Psoas muscle (tissue), 8 donors: Measurements from ENCODE around the gene JAML. TPM values are rescaled to one million over a fixed set of nuclear protein-coding genes. Genes with fewer than 3 reads are reported as not detected.
A peak's percentile ranks its signal among the peaks of the same experiment; 100 is the strongest.

ENCODE experiments used
- ATAC-seq, 4 donors: fragments of 200-7000 bp; cut with Tn5 transposase; one replicate each; pipeline ENCODE4 v1.9.1; 2020; ENCODE audit warnings: moderate library complexity in 3 of 4, mild to moderate bottlenecking in 2 of 4
- DNase-seq, 2 donors: peaks; one replicate each; pipeline ENCODE4 v3.0.0-alpha.2; 2020
- H3K27ac ChIP-seq: fragments of 200-600 bp; one replicate; pipeline ENCODE4 v1.8.0; 2022
- H3K27me3 ChIP-seq, 3 donors: fragments of 200-600 bp in 1 of 3; one replicate each; pipeline versions ENCODE4 v1.6.1 to v1.8.0; 2013 to 2022; ENCODE audit warnings: low read length in 2 of 3, mild to moderate bottlenecking in 2 of 3, moderate library complexity in 1 of 3; ENCODE audit not compliant: insufficient read depth in 3 of 3
- H3K36me3 ChIP-seq, 2 donors: fragments of 200-600 bp in 1 of 2; one replicate each; pipeline versions ENCODE4 v1.6.1 to v1.8.0; 2013 to 2022; ENCODE audit warnings: low read depth in 1 of 2, mild to moderate bottlenecking in 1 of 2, moderate library complexity in 1 of 2; ENCODE audit not compliant: insufficient read depth in 1 of 2
- H3K4me1 ChIP-seq: fragments of 200-600 bp; one replicate; pipeline ENCODE4 v1.8.0; 2022
- H3K4me3 ChIP-seq: fragments of 200-600 bp; one replicate; pipeline ENCODE4 v1.8.0; 2022; ENCODE audit warnings: mild to moderate bottlenecking
- H3K9me3 ChIP-seq: fragments of 200-600 bp; one replicate; pipeline ENCODE4 v1.8.0; 2022
- WGBS, 3 donors: extraction: QIAGEN DNeasy Blood & Tissue Kit; methylation state at CpG; one replicate each; pipeline versions ENCODE4 v1.1.6 to v1.1.7; 2013; 5-methylcytosine and 5-hydroxymethylcytosine counted together
- intact Hi-C, 2 donors: fragments of 100-400 bp; cut with DNase I; formaldehyde crosslinking; loops; one replicate each; pipeline versions ENCODE4 v1.11.0 to v1.14.2; 2022
- polyA plus RNA-seq, 3 donors: library from polyadenylated mRNA; stranded (reverse); fragments of 200-250 nt; gene quantifications; one replicate each; pipeline ENCODE4 v1.2.3, GENCODE V29; 2013
- total RNA-seq, 4 donors: library from RNA; stranded (reverse); fragmentation: NEBNext Ultra II Directional in 2 of 4; extraction: Animal tissue kit (Norgen Biotek cat#: 25700) in 2 of 4; gene quantifications; one replicate each; pipeline versions ENCODE4 v1.2.1 to v1.2.4, GENCODE V29; 2021 to 2023
- TF ChIP-seq, protein P1 (sequence below): fragments of 200-600 bp; IDR thresholded peaks from one replicate; pipeline ENCODE4 v1.8.0; 2022; ENCODE audit warnings: antibody characterized with exemption
- donor health status: healthy with polysubstance abuse.
- donor health status: DM: no; HTN: no; CAD: no; lungs with moderate emphysema.
- donor health status: Bipolar disorder and iron deficiency.
- donor health status: healthy.
- donor health status: DM: yes; HTN: yes; CAD: no.
- donor health status: DM: no; HTN: no; CAD: no.
- donor health status: DM: no; HTN: no; CAD: no.
- donor health status: DM: yes; HTN: yes; CAD: no.

The JAML gene
- total and polyA plus RNA-seq, 7 donors: 0.21 to 1.8 (median 0.48) TPM

DNA sequence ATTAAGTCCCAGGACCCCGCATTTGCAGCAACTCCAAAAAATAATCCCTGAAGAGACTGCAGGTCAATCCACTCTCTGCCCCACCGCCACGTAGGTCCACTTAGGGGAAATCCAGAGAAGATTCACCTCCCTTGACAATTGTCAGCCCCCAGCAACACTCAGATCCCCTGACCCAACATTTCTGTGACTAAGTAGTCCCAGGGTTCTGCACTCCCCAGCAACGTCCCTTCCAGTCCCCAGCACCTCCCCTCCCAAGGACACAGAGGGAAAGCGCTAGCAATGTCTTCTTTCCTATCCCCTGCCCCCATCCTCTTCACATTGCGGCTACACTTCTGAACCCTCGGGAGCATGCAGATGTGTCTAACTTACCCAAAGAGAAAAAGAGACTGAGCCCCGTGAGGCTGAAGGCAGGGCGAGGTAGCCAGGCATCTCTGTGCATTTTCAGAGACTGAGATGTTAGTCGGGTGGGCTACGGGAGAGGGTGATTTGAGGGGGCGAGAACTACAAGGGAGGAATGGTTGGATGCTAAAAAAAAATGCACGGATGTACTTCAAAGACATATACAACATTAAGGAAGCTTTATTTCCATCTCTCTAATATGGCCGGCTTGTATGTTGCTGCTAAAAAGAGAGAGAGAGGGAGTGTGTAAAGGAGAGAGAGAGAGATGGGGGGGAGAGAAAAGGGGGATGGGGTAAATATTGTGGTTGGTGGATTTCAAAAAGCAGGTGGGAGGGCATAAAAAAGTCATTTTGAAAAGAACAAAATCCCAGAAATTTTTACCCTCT is 48.6 kb downstream of the JAML start, which contains the start of gene SCN2B:
TSS of gene SCN2B (minus strand) at position 647 of the 785 bp plus-strand sequence. CDS start at position 439, 208 bp downstream.
- no peaks in the 10 kb centered on the region for H3K27me3 ChIP-seq
- peaks cover 19% of the 10 kb centered on the region for H3K4me1 ChIP-seq
- no peaks in the 10 kb centered on the region for H3K9me3 ChIP-seq
- ATAC-seq: peak in 2 of 4 donors; percentile 46 to 64
- DNase-seq: no peak
- H3K27ac ChIP-seq: peak within 1 kb of the TSS; percentile 73
- WGBS, 3 donors: 13 to 23% (median 22%) methylated on average over 14 of the region's 14 CpGs
- no peaks in the 10 kb centered on the region for H3K36me3 ChIP-seq
- TF ChIP-seq, protein P1, sequence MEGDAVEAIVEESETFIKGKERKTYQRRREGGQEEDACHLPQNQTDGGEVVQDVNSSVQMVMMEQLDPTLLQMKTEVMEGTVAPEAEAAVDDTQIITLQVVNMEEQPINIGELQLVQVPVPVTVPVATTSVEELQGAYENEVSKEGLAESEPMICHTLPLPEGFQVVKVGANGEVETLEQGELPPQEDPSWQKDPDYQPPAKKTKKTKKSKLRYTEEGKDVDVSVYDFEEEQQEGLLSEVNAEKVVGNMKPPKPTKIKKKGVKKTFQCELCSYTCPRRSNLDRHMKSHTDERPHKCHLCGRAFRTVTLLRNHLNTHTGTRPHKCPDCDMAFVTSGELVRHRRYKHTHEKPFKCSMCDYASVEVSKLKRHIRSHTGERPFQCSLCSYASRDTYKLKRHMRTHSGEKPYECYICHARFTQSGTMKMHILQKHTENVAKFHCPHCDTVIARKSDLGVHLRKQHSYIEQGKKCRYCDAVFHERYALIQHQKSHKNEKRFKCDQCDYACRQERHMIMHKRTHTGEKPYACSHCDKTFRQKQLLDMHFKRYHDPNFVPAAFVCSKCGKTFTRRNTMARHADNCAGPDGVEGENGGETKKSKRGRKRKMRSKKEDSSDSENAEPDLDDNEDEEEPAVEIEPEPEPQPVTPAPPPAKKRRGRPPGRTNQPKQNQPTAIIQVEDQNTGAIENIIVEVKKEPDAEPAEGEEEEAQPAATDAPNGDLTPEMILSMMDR: no peak
- intact Hi-C loops: no loop called here
- peak within 1 kb of the TSS; percentile 60 for H3K4me3 ChIP-seq

GRCh38 chr11:118175031-118175992 is 49.5 kb downstream of the JAML start:
- Histone ChIP-seq H3K27me3 (no peaks in the 10 kb centered on the region), H3K36me3 (no peaks in the 10 kb centered on the region), H3K4me3 (peak overlapping the region; percentile 60), H3K27ac (peak overlapping the region; percentile 73), H3K4me1 (peaks cover 16% of the 10 kb centered on the region), H3K9me3 (no peaks in the 10 kb centered on the region)
- 32 to 41% (median 35%) methylated on average over 13 of the region's 13 CpGs for WGBS, 3 donors
- intact Hi-C loops: no loop called here
- TF ChIP-seq, protein P1: no peak
- no peak for DNase-seq
- peak; percentile 67 to 84 (median 75) for ATAC-seq

DNA sequence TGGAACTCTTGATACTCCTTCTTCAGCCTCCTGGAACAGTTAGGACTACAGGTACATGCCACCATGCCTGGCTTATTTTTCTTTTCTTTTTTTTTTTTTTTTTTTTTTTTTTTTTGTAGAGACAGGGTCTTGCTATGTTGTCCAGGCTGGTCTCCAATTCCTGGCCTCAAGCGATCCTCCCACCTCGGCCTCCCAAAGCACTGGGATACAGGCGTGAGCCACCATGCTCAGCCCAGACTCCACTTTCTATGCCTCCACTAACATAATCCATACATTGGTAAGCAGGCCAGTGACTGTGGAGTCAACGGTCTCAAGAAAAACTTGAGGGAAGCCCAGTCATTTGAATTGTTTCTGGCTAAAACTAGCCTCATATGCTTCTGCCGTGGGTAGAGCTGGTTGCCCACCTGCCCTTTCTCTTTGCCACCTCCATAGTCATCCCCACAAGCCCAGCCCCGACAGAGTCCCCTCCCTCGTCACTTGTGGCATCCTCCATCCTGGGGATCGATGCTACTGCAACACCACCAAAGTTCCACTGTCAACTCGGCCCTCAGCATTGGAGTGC is 50.7 kb downstream of the JAML start:
- Histone ChIP-seq H3K27me3 (no peaks in the 10 kb centered on the region), H3K4me3 (no peak overlapping the region), H3K36me3 (no peaks in the 10 kb centered on the region), H3K9me3 (no peaks in the 10 kb centered on the region), H3K4me1 (peaks cover 12% of the 10 kb centered on the region), H3K27ac (peak overlapping the region; percentile 73)
- intact Hi-C loops: no loop called here
- TF ChIP-seq, protein P1: no peak
- DNase-seq (no peak), ATAC-seq (no peak)
- 86 to 88% (median 87%) methylated on average over 9 of the region's 9 CpGs for WGBS, 3 donors

- TF ChIP-seq, protein P1: no peak
- no peaks in the 10 kb centered on the region for H3K9me3 ChIP-seq
- no peak overlapping the region for H3K27ac ChIP-seq
- 75 to 81% (median 78%) methylated on average over 9 of the region's 9 CpGs for WGBS, 3 donors
- ATAC-seq (no peak), DNase-seq (no peak)
- H3K4me1 ChIP-seq: peaks cover 12% of the 10 kb centered on the region
- H3K36me3 ChIP-seq: no peaks in the 10 kb centered on the region
- H3K4me3 ChIP-seq: no peak overlapping the region
- no peaks in the 10 kb centered on the region for H3K27me3 ChIP-seq
- intact Hi-C loops: no loop called here
Observed at GRCh38 chr11:118172356-118172755, 52.5 kb downstream of the JAML start.
